C4-2B (cell line): ENCODE measurements around the gene EFNA3.

Source experiments
- H3K27ac ChIP-seq: fragments of 450-650 bp; 2 replicates; pipeline ENCODE4 v1.5.1; 2017
- CTCF ChIP-seq: fragments of 450-650 bp; conservative IDR thresholded peaks from 2 replicates; pipeline ENCODE4 v1.5.1; 2017; ENCODE audit warnings: mild to moderate bottlenecking
- ZFX ChIP-seq: fragments of 450-650 bp; IDR thresholded peaks from 2 replicates; pipeline ENCODE4 v1.6.1; 2017

Gene EFNA3

DNA sequence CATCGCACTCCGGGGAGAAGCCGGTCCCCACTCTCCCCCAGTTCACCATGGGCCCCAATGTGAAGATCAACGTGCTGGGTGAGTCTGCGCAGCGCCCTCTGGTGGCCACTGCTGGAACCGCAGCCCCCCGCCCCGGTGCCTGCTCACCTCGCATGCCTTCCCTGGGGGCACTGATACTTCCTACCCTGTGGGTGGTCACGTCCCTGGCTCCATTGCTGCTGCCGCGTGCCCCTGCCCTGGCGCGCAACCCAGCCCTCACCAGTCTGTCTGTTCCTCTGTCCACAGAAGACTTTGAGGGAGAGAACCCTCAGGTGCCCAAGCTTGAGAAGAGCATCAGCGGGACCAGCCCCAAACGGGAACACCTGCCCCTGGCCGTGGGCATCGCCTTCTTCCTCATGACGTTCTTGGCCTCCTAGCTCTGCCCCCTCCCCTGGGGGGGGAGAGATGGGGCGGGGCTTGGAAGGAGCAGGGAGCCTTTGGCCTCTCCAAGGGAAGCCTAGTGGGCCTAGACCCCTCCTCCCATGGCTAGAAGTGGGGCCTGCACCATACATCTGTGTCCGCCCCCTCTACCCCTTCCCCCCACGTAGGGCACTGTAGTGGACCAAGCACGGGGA lies 7.6 kb downstream of the EFNA3 start:
- TF ChIP-seq CTCF (peak; percentile 99), ZFX (no peak)
- H3K27ac ChIP-seq, result peak overlapping the region; percentile 82

GRCh38 chr1:155086856-155087535 lies 8.4 kb downstream of the EFNA3 start:
- no peak overlapping the region for H3K27ac ChIP-seq
- TF ChIP-seq ZFX (no peak), CTCF (no peak)

GRCh38 chr1:155091071-155092051 lies 12.7 kb downstream of the EFNA3 start:
- H3K27ac ChIP-seq, result peak overlapping the region; percentile 4; the same call in 1 of the 2 replicates
- TF ChIP-seq ZFX, result no peak
- TF ChIP-seq CTCF, result peak; percentile 99

- TF ChIP-seq ZFX, result no peak
- TF ChIP-seq CTCF, result no peak
Measured at GRCh38 chr1:155092131-155092530, 13.5 kb downstream of the EFNA3 start.

GRCh38 chr1:155092641-155093040 lies 14.0 kb downstream of the EFNA3 start:
- TF ChIP-seq ZFX (no peak), CTCF (no peak)
- no peak overlapping the region for H3K27ac ChIP-seq

More at GRCh38 chr1:155092131-155092530, 13.5 kb downstream of the EFNA3 start:
- H3K27ac ChIP-seq, result no peak overlapping the region

GRCh38 chr1:155093911-155094621 lies 15.4 kb downstream of the EFNA3 start:
- H3K27ac ChIP-seq, result no peak overlapping the region
- no peak for TF ChIP-seq ZFX
- TF ChIP-seq CTCF, result peak; percentile 73
